Hematopoietic multipotent progenitor cell treated with erythropoietin and hydrocortisone succinate and interleukin-3 and kit ligand, for 6 days (in vitro differentiated cells): ENCODE results near the gene UBE2B.
"Not testable (repeated sequence)": the region's sequence is repeated elsewhere in the genome, so short reads cannot be mapped to it uniquely, and the experiment has no call there.

ENCODE experiments used
- DNase-seq: peaks from one replicate; pipeline ENCODE4 v3.0.0-alpha.2; 2015

The UBE2B gene

DNA sequence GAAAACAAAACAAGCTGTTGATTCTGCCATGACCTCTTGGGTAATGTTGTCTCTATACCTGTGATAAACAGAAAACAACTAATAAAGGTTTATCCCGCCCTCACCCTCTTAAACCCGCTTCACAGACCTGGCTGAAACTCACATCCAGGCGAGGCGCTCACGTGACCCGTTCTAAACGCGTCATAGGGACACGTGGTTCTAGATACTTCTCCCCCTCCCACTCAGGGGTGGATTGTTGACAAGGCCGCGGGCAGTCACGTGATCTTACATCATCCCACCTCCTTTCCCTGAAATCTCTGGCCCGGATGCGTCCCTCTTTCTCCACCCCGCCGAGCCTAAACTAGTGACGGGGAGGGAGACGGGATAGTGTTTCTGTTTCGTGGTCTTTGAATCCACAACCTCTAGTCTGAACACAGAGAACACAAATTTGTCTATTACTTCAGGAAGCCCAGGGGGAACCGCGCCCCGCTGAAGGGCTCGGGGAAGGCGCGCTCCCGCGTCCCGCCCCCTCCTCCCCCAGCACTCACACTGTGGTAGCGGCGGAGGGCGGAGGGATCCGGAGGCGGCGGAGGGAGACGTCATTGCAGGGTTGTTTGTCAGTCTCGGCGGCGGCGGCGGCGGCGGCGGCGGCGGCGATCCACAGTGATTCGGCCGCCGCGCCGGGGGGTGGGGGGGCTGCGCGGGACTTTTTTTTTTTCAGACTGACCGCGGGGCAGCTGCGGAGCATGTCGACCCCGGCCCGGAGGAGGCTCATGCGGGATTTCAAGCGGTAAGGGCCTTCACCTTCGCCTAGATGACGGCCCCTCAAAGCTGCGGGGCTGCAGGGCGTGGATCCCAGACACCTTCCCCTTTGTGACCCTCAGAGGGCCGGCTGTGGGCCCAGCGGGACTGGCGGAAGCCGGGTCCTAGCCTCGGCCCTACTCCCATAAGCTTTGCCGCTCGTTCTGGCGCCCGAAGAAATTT lies at the start of gene UBE2B:
TSS of gene UBE2B (plus strand) at position 699 of the 963 bp plus-strand sequence. CDS start at position 726, 27 bp downstream.
- DNase-seq, result peak; percentile 100

DNA sequence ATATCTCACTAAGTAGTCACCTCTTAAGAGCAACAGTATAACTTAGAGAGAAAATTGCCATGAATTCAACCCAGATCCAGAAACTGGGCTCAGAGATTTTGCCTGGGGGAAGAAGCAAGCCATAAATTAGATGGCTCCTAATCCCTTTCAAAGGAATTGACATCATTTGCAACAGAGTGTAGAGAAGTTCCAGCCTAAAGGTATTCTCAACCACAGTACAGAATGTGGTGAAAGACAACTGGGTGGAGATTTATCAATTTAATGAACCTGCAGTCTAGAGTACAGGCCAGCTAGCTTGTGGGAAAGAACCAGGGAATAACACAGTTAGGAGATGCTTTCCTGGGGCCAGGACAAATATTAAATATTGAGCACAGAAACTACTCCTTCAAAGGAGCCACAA lies 44.0 kb upstream of the UBE2B start:
- DNase-seq, result no peak

DNA sequence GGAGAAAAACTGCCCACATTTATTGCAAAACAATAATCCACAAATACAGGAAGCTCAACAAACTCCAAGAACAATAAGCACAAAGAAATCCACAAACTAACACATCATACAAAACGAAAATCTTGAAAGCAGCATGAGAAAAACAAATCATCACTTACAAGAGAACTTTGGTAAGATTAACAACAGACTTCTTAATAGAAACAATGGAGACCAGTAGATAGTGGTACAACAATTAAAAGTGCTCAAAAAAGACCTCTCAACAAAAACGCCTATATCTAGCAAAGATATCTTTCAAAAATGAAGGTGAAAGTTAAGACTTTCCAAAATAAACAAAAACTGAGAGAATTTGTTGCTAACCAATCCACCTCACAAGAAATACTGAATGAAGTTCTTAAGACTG lies 42.8 kb upstream of the UBE2B start:
- DNase-seq, result peak; percentile 9

DNA sequence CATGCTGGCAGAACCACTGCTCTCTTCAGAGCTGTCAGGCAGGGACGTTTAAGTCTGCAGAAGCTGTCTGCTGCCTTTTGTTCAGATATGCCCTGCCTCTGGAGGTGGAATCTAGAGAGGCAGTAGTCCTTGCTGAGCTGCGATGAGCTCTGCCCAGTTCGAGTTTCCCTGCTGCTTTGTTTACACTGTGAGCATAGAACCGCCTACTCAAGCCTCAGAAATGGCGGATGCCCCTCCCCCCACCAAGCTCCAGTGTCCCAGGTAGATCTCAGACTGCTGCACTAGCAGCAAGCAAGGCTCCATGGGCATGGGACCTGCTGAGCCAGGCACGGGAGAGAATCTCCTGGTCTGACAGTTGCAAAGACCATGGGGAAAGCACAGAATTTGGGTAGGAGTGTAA lies 34.5 kb upstream of the UBE2B start:
- DNase-seq, result not testable (repeated sequence)

DNA sequence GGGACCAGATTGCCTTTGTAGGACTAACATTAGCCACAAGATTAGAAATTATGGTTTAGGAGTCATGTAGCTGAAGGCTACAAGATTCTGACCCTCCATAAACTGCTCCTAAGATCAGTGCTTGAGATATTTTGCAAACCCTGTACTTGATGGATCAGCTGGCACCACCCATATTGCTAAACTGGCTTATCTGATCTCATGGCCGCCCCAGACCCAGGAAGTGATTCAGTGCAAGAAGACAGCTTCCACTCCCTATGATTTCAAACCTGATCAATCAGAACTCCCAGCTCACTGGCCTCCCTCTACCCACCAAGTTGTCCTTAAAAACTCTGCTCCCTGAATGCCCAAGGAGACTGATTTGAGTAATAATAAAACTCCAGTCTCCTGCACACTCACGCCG lies 27.9 kb upstream of the UBE2B start:
- DNase-seq, result peak; percentile 28

DNA sequence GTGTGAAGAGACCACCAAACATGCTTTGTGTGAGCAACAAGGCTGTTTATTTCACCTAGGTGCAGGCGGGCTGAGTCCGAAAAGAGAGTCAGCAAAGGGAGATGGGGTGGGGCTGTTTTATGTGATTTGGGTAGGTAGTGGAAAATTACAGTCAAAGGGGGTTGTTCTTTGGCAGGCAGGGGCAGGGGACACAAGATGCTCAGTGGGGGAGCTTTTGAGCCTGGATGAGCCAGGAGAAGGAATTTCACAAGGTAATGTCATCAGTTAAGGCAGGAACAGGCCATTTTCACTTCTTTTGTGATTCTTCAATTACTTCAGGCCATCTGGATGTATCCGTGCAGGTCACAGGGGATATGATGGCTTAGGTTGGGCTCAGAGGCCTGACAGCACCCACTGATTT lies 25.9 kb upstream of the UBE2B start:
- DNase-seq, result not testable (repeated sequence)

DNA sequence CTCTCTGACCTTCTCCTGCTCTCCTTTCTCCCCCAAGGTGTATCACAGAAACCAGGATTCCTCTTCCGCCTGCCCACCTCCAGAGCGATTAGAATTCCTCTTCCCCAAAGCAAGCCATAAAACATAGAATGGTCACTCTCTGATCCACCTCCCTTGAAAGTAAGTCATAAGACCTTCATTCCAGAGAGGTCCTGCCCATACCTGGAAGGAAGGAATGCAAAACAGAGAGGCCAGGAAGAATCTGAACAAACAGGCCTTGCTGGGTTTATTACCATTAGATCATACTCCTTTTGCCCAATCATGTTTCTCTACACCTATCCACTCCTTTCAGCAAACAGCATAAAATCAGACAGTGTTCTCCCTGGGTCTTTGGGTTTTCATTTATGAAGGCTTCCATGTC lies 25.4 kb upstream of the UBE2B start:
- DNase-seq, result no peak

DNA sequence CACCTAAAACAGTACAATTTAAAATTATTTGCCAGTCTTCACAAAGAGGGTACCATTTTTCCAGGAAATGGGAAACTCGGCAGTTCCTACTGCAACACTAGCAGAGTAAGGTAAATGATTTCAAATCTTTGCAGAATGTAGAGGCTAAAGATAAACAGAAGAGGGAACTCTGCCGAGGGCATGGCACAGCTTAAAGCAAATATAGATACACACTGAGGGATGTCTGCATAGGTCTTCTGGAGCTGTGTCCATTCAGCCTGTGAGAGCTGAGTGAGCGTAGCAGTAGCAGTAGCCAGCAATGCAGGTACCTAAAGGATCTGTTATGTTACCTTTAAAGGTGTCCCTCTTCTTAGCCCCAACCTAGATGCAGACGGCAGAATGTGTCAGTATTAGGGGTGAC lies 21.9 kb upstream of the UBE2B start:
- DNase-seq, result no peak

DNA sequence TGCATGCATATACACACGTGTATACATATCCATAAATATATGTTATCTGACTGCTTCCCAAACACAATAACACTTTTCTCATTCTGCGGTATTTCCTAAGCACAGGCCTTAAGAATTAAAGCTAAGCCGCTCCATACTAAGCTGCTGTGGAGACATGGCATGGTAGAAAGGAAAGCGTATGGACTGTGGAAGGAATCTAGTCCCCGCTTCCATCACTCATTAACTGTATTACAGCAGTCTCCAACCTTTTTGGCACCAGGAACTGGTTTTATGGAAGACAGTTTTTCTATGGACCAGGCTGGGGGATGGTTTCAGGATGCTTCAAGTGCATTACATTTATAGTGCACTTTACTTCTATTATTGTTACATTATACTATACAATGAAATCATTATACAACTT lies 15.7 kb upstream of the UBE2B start:
- DNase-seq, result no peak

DNA sequence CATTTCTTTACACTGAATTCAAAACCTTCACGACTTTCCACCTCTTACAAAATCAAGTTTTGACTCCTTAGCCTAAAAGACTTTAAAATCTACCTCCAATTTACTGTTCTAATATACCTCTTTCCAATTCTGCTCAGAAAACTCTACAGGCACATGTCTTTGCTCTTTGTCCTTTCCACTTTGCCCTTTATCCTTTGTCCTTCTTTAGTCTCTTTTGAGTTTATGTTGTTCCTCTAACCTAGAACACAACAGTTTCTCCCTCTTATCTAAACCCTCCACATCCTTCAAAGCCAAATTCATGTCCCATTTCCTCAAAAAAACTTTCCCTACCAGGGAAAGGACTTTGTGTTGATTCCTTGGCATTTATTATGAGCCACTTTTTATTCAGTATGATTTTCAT lies 5.8 kb upstream of the UBE2B start:
- DNase-seq, result no peak

DNA sequence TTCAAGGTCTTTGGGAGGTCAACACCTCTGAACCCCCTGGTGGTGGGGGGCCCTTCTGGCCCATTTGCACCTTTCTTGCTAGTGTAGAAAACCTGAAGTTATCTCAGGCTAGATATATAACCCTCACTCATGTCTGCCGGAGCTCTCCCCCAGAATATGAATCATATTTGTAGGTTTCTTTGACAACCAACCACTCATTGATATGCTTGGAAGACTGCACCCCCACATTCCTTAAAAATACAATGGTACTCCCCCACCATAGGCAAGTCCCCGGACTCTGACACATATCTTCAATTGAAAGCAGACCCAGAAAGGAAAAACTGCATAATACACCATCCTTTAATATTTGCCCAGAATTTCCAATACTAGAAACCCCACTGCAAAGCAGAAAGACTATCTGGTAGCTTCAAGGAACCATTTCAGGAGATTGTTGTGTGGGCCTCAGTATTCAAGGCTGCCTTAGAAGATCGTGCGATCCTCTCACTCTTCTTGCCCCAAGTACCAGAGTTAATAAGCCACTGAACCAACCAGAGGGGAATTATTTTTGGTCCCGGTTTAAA lies 978 bp upstream of the UBE2B start:
- no peak for DNase-seq

DNA sequence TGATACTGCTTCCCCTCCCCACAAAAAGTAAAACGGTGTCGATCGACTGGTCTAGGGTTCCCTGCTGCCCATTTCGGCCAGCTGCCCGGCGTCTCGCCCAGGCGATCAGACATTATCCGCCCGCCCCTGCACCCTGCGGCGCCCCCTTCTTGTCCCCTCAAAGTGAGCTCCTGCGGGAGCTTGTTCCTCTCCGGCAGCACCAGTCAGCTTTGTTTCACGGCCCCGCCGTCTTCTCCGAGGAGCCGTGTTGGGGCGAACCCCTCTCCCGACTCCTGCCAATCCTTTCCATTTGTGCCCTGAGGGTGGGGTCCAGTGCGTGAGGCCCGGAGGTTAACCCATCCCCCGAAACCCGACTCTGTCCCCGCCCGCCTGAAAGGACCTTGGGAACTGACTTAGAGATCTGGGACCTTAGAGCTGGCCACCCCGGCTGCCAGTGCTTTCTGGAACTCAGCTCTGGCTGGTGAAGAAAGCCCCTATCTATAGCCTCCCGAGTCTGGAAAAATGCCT lies 518 bp downstream of the UBE2B start:
- peak; percentile 81 for DNase-seq

DNA sequence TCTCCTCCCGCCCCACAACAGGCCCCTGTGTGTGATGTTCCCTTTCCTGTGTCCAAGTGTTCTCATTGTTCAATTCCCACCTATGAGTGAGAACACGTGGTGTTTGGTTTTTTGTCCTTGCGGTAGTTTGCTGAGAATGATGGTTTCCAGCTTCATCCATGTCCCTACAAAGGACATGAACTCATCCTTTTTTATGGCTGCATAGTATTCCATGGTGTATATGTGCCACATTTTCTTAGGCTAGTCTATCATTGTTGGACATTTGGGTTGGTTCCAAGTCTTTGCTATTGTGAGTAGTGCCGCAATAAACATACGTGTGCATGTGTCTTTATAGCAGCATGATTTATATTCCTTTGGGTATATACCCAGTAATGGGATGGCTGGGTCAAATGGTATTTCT lies 2.3 kb downstream of the UBE2B start:
- not testable (repeated sequence) for DNase-seq

DNA sequence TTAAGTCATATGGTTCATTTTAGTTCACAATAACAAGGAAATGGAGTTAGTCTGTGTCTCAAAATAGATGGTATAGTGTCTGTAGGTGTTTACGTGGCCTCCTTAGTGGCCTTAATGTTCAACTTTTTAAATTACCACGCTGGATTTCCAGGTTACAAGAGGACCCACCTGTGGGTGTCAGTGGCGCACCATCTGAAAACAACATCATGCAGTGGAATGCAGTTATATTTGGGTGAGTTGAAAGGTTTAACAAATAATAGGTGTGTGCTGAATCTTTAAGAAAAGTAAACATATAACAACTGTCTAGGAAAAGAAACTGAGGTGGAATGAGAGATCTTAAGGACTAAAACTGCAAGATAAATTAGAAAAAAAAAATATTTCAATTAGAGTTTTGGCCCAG lies 2.9 kb downstream of the UBE2B start:
- DNase-seq, result no peak

DNA sequence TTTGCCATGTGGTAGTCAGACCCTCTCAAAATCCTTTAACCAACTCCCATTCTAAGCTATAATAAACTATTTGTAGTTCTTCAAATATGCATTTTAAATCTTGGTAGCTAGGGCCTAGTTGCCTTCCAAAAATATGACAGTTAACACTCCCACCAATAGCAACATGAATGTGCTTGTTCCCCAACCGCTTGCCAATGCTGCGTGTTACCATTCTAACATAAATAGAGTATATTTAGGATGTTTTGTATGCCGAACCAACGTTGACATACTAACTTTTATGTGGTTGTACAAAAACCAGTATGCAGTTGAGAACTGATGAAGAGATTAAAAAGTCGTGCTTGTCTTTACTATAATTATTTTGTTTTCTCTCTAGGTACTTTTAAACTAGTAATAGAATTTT lies 9.0 kb downstream of the UBE2B start:
- DNase-seq, result no peak

DNA sequence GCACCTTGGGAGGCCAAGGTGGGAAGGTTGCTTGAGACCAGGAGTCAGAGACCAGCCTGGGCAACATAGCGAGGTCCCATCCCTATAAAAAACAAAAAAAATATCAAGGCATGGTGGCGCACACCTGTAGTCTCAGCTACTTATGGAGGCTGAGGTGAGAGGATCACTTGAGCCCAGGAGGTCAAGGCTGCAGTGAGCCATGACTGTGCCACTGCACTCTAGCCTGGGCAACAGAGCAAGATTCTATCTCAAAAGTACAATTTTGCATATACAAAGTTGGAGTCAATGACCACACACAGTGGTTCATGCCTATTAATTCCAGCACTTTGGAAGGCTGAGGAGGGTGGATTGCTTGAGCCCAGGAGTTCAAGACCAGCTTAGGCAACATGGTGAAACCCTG lies 10.8 kb downstream of the UBE2B start:
- DNase-seq, result not testable (repeated sequence)

DNA sequence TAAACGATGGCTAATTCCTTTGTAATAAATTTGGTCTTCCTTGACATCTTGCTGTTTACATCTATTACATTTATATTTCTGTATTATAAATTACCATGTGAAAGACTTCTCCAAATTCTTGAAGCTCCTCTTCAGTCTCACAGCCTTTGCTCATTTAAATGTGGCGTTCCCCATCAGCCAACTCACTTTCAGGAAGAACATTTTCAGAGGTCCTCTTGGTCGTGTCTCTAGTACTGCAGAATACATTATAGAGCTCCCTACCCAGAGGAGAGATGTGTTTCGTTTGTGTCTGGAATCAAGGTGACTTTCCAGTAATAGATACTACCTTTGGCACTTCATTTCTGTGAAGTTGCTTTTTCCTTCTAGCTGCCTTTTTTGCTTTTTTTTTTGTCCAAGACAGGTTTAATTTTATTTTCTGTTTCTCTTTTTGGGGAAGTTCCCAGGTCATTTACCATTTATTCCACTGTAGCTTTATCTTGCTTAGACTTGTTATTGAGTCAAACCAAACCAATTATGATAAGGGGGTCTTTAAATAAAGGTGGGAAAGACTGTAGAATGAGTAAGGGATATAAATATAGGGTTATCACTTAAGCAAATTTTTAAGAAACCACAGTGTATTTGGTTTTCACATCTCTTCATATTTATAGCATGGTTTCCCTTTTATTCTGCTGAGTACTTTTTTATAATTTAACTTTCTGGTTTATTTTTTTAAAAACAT lies 12.8 kb downstream of the UBE2B start:
- no peak for DNase-seq

DNA sequence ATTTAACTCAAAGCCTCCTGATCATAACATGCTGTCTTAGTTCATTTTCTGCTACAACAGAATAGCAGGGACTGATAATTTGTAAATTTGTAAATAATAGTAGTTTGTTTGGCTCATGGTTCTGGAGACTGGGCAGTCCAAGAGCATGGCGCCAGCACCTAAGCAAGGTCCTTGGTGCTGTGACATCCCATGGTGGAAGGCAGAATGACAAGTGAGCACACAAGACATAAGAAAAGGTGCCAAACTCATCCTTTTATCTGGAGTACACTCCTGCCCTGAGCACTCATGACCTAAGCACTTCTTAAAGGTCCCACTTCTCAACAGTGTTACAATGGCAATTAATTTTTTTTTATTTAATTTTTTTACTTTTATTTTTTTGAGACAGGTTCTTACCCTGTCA lies 16.1 kb downstream of the UBE2B start:
- DNase-seq, result no peak

DNA sequence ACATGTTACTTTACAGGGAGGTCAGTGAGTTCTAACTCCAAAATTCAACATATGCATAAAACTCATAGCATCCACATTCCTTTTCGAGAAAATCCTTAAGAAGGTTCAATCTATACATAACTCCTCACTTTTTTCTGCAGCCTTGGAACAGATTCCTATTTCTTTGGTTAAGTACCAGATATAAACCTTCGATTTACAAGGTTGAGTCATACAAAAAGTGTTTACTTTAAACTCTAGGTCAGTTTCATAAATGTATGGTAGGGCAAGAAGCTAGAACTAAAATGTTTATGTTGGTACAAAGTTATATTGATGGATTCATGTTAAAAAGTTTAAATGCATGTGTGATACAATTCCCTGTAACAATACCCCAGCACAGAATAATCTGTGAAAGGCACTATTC lies 20.9 kb downstream of the UBE2B start:
- DNase-seq, result no peak

DNA sequence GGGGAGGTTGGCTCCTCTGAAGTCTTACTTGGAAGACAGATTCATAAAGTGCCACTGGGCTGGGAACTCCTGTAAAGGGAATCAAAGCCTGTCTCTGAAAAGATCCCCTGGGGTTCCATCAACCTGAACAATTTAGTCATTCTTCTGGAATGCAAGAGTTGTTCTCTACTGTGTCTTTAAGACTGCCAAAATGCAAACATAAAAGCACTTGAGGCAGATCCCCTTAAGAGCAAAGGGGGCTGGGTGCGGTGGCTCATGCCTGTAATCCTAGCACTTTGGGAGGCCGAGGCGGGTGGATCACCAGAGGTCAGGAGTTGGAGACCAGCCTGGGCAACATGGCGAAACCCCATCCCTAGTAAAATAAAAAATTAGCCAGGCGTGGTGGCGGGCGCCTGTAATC lies 23.6 kb downstream of the UBE2B start:
- no peak for DNase-seq

DNA sequence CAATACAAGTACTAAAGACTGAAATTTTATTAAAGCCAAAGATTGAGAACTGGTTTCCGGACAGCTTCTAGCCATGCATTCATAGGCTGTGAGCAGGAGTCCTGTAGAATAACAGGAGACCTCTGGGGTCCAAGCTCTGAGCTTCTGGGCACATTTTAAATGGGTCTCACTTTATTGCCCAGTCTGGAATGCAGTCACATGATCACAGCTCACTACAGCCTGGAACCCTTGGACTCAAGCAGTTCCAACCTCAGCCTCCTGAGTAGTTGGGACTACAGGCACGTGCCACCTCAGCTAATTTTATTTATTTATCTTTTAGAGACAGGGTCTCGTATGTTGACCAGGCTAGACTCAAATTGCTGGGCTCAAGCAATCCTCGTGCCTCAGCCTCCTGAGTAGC lies 24.9 kb downstream of the UBE2B start:
- DNase-seq, result no peak

DNA sequence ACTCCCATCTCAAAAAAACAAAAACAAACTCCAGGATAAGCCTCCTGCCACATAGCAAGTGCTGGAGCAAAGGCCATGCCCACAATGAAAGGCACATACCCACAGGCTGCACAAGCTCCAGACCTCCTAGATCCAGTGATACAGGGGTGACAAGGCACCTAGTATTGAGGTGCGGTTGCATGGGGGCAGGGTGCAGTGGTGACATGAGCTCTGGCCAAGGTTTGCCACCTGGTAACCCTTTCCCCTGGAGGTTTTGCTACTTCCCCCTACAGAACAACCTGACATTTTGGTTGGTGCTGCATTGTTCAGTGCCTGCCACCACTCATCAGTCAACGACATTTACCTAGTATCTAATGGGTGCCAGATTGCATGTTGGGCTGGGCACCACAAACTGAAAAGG lies 25.8 kb downstream of the UBE2B start:
- no peak for DNase-seq

DNA sequence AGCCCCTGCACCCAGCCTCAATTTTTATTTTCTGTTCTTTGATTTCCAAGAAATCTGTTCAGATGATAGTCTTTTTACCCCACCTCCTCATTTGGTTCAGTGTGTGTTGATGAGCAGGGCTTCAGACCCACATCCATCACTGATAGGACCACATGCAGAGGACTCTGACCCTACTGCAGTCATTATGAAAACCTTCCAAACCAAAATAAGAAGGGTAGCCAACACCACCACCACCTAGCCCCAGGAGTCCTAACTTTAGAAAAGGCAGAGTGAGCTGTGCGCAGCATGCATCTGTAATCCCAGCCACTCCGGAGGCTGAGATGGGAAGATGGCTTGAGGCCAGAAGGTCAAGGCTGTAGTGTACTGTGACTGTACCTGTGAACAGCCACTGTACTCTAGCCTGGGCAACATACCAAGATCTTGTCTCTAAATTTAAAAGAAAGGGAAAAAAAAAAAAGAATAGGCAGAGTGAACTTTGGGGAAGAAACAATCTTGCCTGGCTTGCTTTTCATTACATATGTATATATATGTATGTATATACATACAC lies 27.3 kb downstream of the UBE2B start:
- DNase-seq, result no peak
